ENCODE data around the gene FAM83F.
"Not testable (repeated sequence)": the region's sequence is repeated elsewhere in the genome, so short reads cannot be mapped to it uniquely, and the experiment has no call there.

FAM83F gene

GRCh38 chr22:40021401-40022000, 26.7 kb downstream of the FAM83F start:
- TF ChIP-seq CTCF (IDR thresholded peaks at IDR 0.05): no peak
- Mint-ChIP-seq H3K4me1 (peaks cover 6% of the 10 kb centered on the region), H3K27me3 (ENCODE audit: low read depth, poor library complexity) (peaks cover 13% of the 10 kb centered on the region), H3K27ac (no peak overlapping the region), H3K36me3 (ENCODE audit: low read depth) (no peaks in the 10 kb centered on the region), H3K9me3 (no peaks in the 10 kb centered on the region), H3K4me3 (no peak overlapping the region)
- DNase-seq: no peak

- Mint-ChIP-seq H3K27ac (no peak overlapping the region), H3K36me3 (ENCODE audit: low read depth) (no peaks in the 10 kb centered on the region), H3K4me1 (peaks cover 13% of the 10 kb centered on the region), H3K9me3 (no peaks in the 10 kb centered on the region), H3K27me3 (ENCODE audit: low read depth, poor library complexity) (peaks cover 13% of the 10 kb centered on the region), H3K4me3 (no peak overlapping the region)
- no peak for TF ChIP-seq CTCF (IDR thresholded peaks at IDR 0.05)
- DNase-seq: no peak
Measured at GRCh38 chr22:40022536-40023240, 27.9 kb downstream of the FAM83F start.

GRCh38 chr22:40023341-40023841, 28.6 kb downstream of the FAM83F start:
- TF ChIP-seq CTCF (IDR thresholded peaks at IDR 0.05): no peak
- no peak overlapping the region for H3K27ac Mint-ChIP-seq
- H3K4me3 Mint-ChIP-seq: no peak overlapping the region
- peaks cover 20% of the 10 kb centered on the region for H3K4me1 Mint-ChIP-seq
- DNase-seq: no peak
- no peaks in the 10 kb centered on the region for H3K9me3 Mint-ChIP-seq
- no peaks in the 10 kb centered on the region for H3K36me3 Mint-ChIP-seq (ENCODE audit: low read depth)
- H3K27me3 Mint-ChIP-seq (ENCODE audit: low read depth, poor library complexity): peaks cover 9% of the 10 kb centered on the region

- DNase-seq: peak; percentile 77
- H3K9me3 Mint-ChIP-seq: no peaks in the 10 kb centered on the region
- H3K27me3 Mint-ChIP-seq (ENCODE audit: low read depth, poor library complexity): peaks cover 8% of the 10 kb centered on the region
- no peaks in the 10 kb centered on the region for H3K36me3 Mint-ChIP-seq (ENCODE audit: low read depth)
- H3K4me3 Mint-ChIP-seq: no peak overlapping the region
- H3K4me1 Mint-ChIP-seq: peaks cover 30% of the 10 kb centered on the region
- no peak overlapping the region for H3K27ac Mint-ChIP-seq
- TF ChIP-seq CTCF (IDR thresholded peaks at IDR 0.05): peak; percentile 89
Measured at GRCh38 chr22:40024201-40025061, 29.7 kb downstream of the FAM83F start.

GRCh38 chr22:40025062-40025379, 30.3 kb downstream of the FAM83F start:
- H3K36me3 Mint-ChIP-seq (ENCODE audit: low read depth); DNase-seq; H3K4me3 Mint-ChIP-seq; H3K27ac Mint-ChIP-seq; H3K27me3 Mint-ChIP-seq (ENCODE audit: low read depth, poor library complexity); H3K9me3 Mint-ChIP-seq: not testable (repeated sequence)
- peaks cover 36% of the 10 kb centered on the region for H3K4me1 Mint-ChIP-seq

GRCh38 chr22:40025856-40026255, 31.1 kb downstream of the FAM83F start:
- Mint-ChIP-seq H3K9me3 (no peaks in the 10 kb centered on the region), H3K27ac (no peak overlapping the region), H3K4me3 (no peak overlapping the region)

More at GRCh38 chr22:40025856-40026255, 31.1 kb downstream of the FAM83F start:
- no peak for DNase-seq
- no peak for TF ChIP-seq CTCF (IDR thresholded peaks at IDR 0.05)
- Mint-ChIP-seq H3K4me1 (peaks cover 42% of the 10 kb centered on the region), H3K36me3 (ENCODE audit: low read depth) (no peaks in the 10 kb centered on the region), H3K27me3 (ENCODE audit: low read depth, poor library complexity) (peaks cover 3% of the 10 kb centered on the region)

Measured in nephron progenitor cell (in vitro differentiated cells).